Measurements from ENCODE around the gene CD200R1. TPM values are rescaled to one million over a fixed set of nuclear protein-coding genes. Genes with fewer than 3 reads are reported as not detected.

The CD200R1 gene
- under 1 TPM; 0.86 to 0.95 (median 0.91) TPM for polyA plus RNA-seq (ENCODE audit: insufficient read length in 4 of 4)

- no peak for DNase-seq (ENCODE audit: low read depth in 4 of 4, low spot score in 2 of 4)
These were observed at the start of gene CD200R1 for GRCh38 chr3:112974894-112975293. TSS of gene CD200R1 (minus strand) at chr3:112975103. CDS start at chr3:112974857, 246 bp downstream.

GRCh38 chr3:113021471-113021870, 46.6 kb upstream of the CD200R1 start:
- no peak for DNase-seq (ENCODE audit: low read depth in 4 of 4, low spot score in 2 of 4)

- DNase-seq (ENCODE audit: low read depth in 4 of 4, low spot score in 2 of 4), result peak; percentile 76 to 91 (median 84)
These were observed 44.6 kb upstream of the CD200R1 start for GRCh38 chr3:113019182-113020137.

- peak in 2 of 4 donors; percentile 5 to 17 for DNase-seq (ENCODE audit: low read depth in 4 of 4, low spot score in 2 of 4)
These were observed 43.8 kb upstream of the CD200R1 start for GRCh38 chr3:113018536-113019181.

GRCh38 chr3:113013593-113013992, 38.7 kb upstream of the CD200R1 start:
- no peak for DNase-seq (ENCODE audit: low read depth in 4 of 4, low spot score in 2 of 4)

GRCh38 chr3:113008117-113008516, 33.2 kb upstream of the CD200R1 start:
- no peak for DNase-seq (ENCODE audit: low read depth in 4 of 4, low spot score in 2 of 4)

- DNase-seq (ENCODE audit: low read depth in 4 of 4, low spot score in 2 of 4), result no peak
These were observed 31.6 kb upstream of the CD200R1 start for GRCh38 chr3:113006359-113007056.

- DNase-seq (ENCODE audit: low read depth in 4 of 4, low spot score in 2 of 4), result no peak
These were observed 30.7 kb upstream of the CD200R1 start for GRCh38 chr3:113005611-113006010.

GRCh38 chr3:113002679-113003078, 27.8 kb upstream of the CD200R1 start:
- DNase-seq (ENCODE audit: low read depth in 4 of 4, low spot score in 2 of 4), result no peak

GRCh38 chr3:113002037-113002436, 27.1 kb upstream of the CD200R1 start:
- no peak for DNase-seq (ENCODE audit: low read depth in 4 of 4, low spot score in 2 of 4)

- no peak for DNase-seq (ENCODE audit: low read depth in 4 of 4, low spot score in 2 of 4)
These were observed 25.8 kb upstream of the CD200R1 start for GRCh38 chr3:113000691-113001090.

GRCh38 chr3:112995800-112996199, 20.9 kb upstream of the CD200R1 start:
- no peak for DNase-seq (ENCODE audit: low read depth in 4 of 4, low spot score in 2 of 4)

GRCh38 chr3:112990672-112991602, 16.0 kb upstream of the CD200R1 start, which contains the start of gene GTPBP8:
TSS of gene GTPBP8 (plus strand) at chr3:112990984. CDS start at chr3:112991000, 16 bp downstream.
- DNase-seq (ENCODE audit: low read depth in 4 of 4, low spot score in 2 of 4), result peak; percentile 77 to 90 (median 86)

- no peak for DNase-seq (ENCODE audit: low read depth in 4 of 4, low spot score in 2 of 4)
These were observed 12.9 kb upstream of the CD200R1 start for GRCh38 chr3:112987710-112988334.

GRCh38 chr3:112984485-112984884, 9.6 kb upstream of the CD200R1 start:
- DNase-seq (ENCODE audit: low read depth in 4 of 4, low spot score in 2 of 4), result no peak

GRCh38 chr3:112982710-112983109, 7.8 kb upstream of the CD200R1 start:
- DNase-seq (ENCODE audit: low read depth in 4 of 4, low spot score in 2 of 4), result no peak

GRCh38 chr3:112980080-112980479, 5.2 kb upstream of the CD200R1 start:
- DNase-seq (ENCODE audit: low read depth in 4 of 4, low spot score in 2 of 4), result no peak

GRCh38 chr3:112979244-112979832, 4.4 kb upstream of the CD200R1 start:
- no peak for DNase-seq (ENCODE audit: low read depth in 4 of 4, low spot score in 2 of 4)

- DNase-seq (ENCODE audit: low read depth in 4 of 4, low spot score in 2 of 4), result no peak
These were observed 2.0 kb upstream of the CD200R1 start for GRCh38 chr3:112976953-112977352.
